Fibroblast of lung (primary cell): ENCODE data around the gene PPP1R10. TPM values are rescaled to one million over a fixed set of nuclear protein-coding genes. Genes with fewer than 3 reads are reported as not detected.

ENCODE experiments used
- DNase-seq, 2 donors: peaks; one replicate each; pipeline versions ENCODE4 v3.0.0 to v3.0.0-alpha.2; 2010; ENCODE audit warnings: low read depth in 2 of 2
- H2AFZ ChIP-seq: 2 replicates; pipeline ENCODE4 v1.5.1; 2012; ENCODE audit warnings: low read length, control low read depth, inconsistent platforms
- H3K27ac ChIP-seq: 2 replicates; pipeline ENCODE4 v1.5.1; 2011; ENCODE audit warnings: low read length, control low read depth; ENCODE audit not compliant: insufficient read depth
- H3K27me3 ChIP-seq: 2 replicates; pipeline ENCODE4 v1.5.1; 2011; ENCODE audit warnings: mild to moderate bottlenecking, low read length; ENCODE audit not compliant: control insufficient read depth, insufficient read depth
- H3K36me3 ChIP-seq: 2 replicates; pipeline ENCODE4 v1.5.1; 2011; ENCODE audit warnings: low read length; ENCODE audit not compliant: control insufficient read depth, insufficient read depth
- H3K4me1 ChIP-seq: 2 replicates; pipeline ENCODE4 v1.5.1; 2011; ENCODE audit warnings: low read length; ENCODE audit not compliant: control insufficient read depth, insufficient read depth; ENCODE audit errors: extremely low read depth
- H3K4me2 ChIP-seq: 2 replicates; pipeline ENCODE4 v1.5.1; 2011; ENCODE audit warnings: low read length, control low read depth; ENCODE audit not compliant: insufficient read depth; ENCODE audit errors: extremely low read depth
- H3K4me3 ChIP-seq, 4 experiments: fragments of 200-600 bp in 1 of 4; sonication (generic) in 1 of 4; replicated peaks in 1 of 4; 2 replicates each; pipeline ENCODE4 v1.5.1; 2011 to 2016; ENCODE audit warnings: low read length in 4 of 4, low read depth in 3 of 4, mild to moderate bottlenecking in 3 of 4, control low read depth in 2 of 4, inconsistent platforms in 1 of 4, mixed read lengths in 1 of 4; ENCODE audit not compliant: insufficient read depth in 1 of 4; ENCODE audit errors: control extremely low read depth in 1 of 4
- H3K79me2 ChIP-seq: 2 replicates; pipeline ENCODE4 v1.5.1; 2012; ENCODE audit warnings: mild to moderate bottlenecking, low read length, inconsistent platforms; ENCODE audit not compliant: control insufficient read depth, insufficient read depth
- H3K9ac ChIP-seq: 2 replicates; pipeline ENCODE4 v1.5.1; 2011; ENCODE audit warnings: mild to moderate bottlenecking, low read length, control low read depth; ENCODE audit not compliant: insufficient read depth
- H3K9me3 ChIP-seq: 2 replicates; pipeline ENCODE4 v1.5.1; 2012; ENCODE audit warnings: low read depth, low read length; ENCODE audit not compliant: control insufficient read depth, insufficient read depth
- H4K20me1 ChIP-seq: 2 replicates; pipeline ENCODE4 v1.5.1; 2011; ENCODE audit warnings: low read length; ENCODE audit not compliant: control insufficient read depth, insufficient read depth; ENCODE audit errors: extremely low read depth
- EZH2 ChIP-seq: IDR thresholded peaks from 2 replicates; pipeline ENCODE4 v1.5.1; 2012; ENCODE audit warnings: low read length, control low read depth, mild to moderate bottlenecking; ENCODE audit errors: missing control alignments
- polyA plus RNA-seq, 2 donors: library from polyadenylated mRNA; depleted of rRNA in 1 of 2; stranded (reverse) in 1 of 2; unstranded in 1 of 2; fragments of >200 nt; gene quantifications; 2 replicates each; pipeline ENCODE4 v1.2.1, GENCODE V29; 2011 to 2012; ENCODE audit warnings: missing spikeins in 1 of 2
- total RNA-seq: library from RNA; depleted of rRNA; stranded (reverse); fragments of >200 nt; gene quantifications from 2 replicates; pipeline ENCODE4 v1.2.1, GENCODE V29; 2014
- TF ChIP-seq, protein P1 (sequence below), 2 donors: IDR thresholded peaks in 1 of 2; conservative IDR thresholded peaks in 1 of 2; 1 replicate in 1 of 2; 2 replicates in 1 of 2; pipeline ENCODE4 v1.5.1; 2011 to 2012; ENCODE audit warnings: low read length in 2 of 2, control low read depth in 1 of 2, inconsistent platforms in 1 of 2, low read depth in 1 of 2, mild to moderate bottlenecking in 1 of 2

Gene PPP1R10
- total and polyA plus RNA-seq, 2 donors (not counting 1 experiment from before 2014, with no cell fraction given), result 25.2 to 28.2 TPM

- H3K4me3 ChIP-seq, result peak within 1 kb of the TSS; percentile 89 to 100 (median 93)
- peak within 1 kb of the TSS; percentile 85 for H2AFZ ChIP-seq
- no peaks in the 10 kb centered on the region for H4K20me1 ChIP-seq
- H3K36me3 ChIP-seq, result peaks cover 15% of the 10 kb centered on the region
- H3K9ac ChIP-seq, result peak within 1 kb of the TSS; percentile 98
- H3K27me3 ChIP-seq, result no peaks in the 10 kb centered on the region
- TF ChIP-seq, protein P1, sequence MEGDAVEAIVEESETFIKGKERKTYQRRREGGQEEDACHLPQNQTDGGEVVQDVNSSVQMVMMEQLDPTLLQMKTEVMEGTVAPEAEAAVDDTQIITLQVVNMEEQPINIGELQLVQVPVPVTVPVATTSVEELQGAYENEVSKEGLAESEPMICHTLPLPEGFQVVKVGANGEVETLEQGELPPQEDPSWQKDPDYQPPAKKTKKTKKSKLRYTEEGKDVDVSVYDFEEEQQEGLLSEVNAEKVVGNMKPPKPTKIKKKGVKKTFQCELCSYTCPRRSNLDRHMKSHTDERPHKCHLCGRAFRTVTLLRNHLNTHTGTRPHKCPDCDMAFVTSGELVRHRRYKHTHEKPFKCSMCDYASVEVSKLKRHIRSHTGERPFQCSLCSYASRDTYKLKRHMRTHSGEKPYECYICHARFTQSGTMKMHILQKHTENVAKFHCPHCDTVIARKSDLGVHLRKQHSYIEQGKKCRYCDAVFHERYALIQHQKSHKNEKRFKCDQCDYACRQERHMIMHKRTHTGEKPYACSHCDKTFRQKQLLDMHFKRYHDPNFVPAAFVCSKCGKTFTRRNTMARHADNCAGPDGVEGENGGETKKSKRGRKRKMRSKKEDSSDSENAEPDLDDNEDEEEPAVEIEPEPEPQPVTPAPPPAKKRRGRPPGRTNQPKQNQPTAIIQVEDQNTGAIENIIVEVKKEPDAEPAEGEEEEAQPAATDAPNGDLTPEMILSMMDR (conservative IDR thresholded peaks at IDR 0.05 in 1 of 2, IDR thresholded peaks at IDR 0.05 in 1 of 2; ENCODE audit: low read depth in 1 of 2, low read length in 2 of 2), result no peak
- no peak for TF ChIP-seq EZH2
- peak within 1 kb of the TSS; percentile 93 for H3K4me2 ChIP-seq
- peak; percentile 85 to 91 for DNase-seq
- H3K79me2 ChIP-seq, result peaks cover 16% of the 10 kb centered on the region
- peak within 1 kb of the TSS; percentile 99 for H3K27ac ChIP-seq
- H3K9me3 ChIP-seq, result no peaks in the 10 kb centered on the region
- no peaks in the 10 kb centered on the region for H3K4me1 ChIP-seq
Observed at GRCh38 chr6:30556066-30556905, 60.8 kb downstream of the PPP1R10 start, which contains the start of gene GNL1. GNL1 (minus strand) TSS chr6:30556489; CDS start chr6:30556203, 286 bp downstream.

GRCh38 chr6:30555816-30556065, 61.3 kb downstream of the PPP1R10 start:
- Histone ChIP-seq H3K79me2 (peaks cover 16% of the 10 kb centered on the region), H3K27me3 (no peaks in the 10 kb centered on the region), H3K27ac (peak overlapping the region; percentile 99), H3K4me2 (peak overlapping the region; percentile 82), H2AFZ (peak overlapping the region; percentile 85), H3K4me1 (no peaks in the 10 kb centered on the region), H3K9ac (peak overlapping the region; percentile 98), H3K9me3 (no peaks in the 10 kb centered on the region), H3K36me3 (peaks cover 18% of the 10 kb centered on the region), H3K4me3 (peak overlapping the region; percentile 89 to 100 (median 93)), H4K20me1 (no peaks in the 10 kb centered on the region)
- no peak for DNase-seq
- TF ChIP-seq EZH2, result no peak
- TF ChIP-seq, protein P1 (conservative IDR thresholded peaks at IDR 0.05 in 1 of 2, IDR thresholded peaks at IDR 0.05 in 1 of 2; ENCODE audit: low read depth in 1 of 2, low read length in 2 of 2), result no peak

- Histone ChIP-seq H3K9me3 (no peaks in the 10 kb centered on the region), H3K4me3 (peak overlapping the region; percentile 89 to 100 (median 93)), H3K27me3 (no peaks in the 10 kb centered on the region), H3K9ac (peak overlapping the region; percentile 98), H3K4me2 (peak overlapping the region; percentile 82), H3K36me3 (peaks cover 18% of the 10 kb centered on the region), H3K79me2 (peaks cover 16% of the 10 kb centered on the region), H2AFZ (peak overlapping the region; percentile 85), H3K27ac (peak overlapping the region; percentile 99), H4K20me1 (no peaks in the 10 kb centered on the region), H3K4me1 (no peaks in the 10 kb centered on the region)
- TF ChIP-seq, protein P1 (conservative IDR thresholded peaks at IDR 0.05 in 1 of 2, IDR thresholded peaks at IDR 0.05 in 1 of 2; ENCODE audit: low read depth in 1 of 2, low read length in 2 of 2), result no peak
- no peak for TF ChIP-seq EZH2
- DNase-seq, result peak; percentile 44
Observed at GRCh38 chr6:30554962-30555815, 61.9 kb downstream of the PPP1R10 start.
